HG02870 (cell line): Measurements from ENCODE around the gene RBM33.
A peak's percentile ranks its signal among the peaks of the same experiment; 100 is the strongest.

Experiments used
- ATAC-seq: cut with Tn5 transposase; IDR thresholded peaks from one replicate; pipeline ENCODE4 v1.9.1; 2021; ENCODE audit warnings: mild to moderate bottlenecking, moderate library complexity; ENCODE audit not compliant: unreplicated experiment

Gene RBM33

GRCh38 chr7:155717010-155717744, 72.7 kb downstream of the RBM33 start:
- no peak for ATAC-seq

DNA sequence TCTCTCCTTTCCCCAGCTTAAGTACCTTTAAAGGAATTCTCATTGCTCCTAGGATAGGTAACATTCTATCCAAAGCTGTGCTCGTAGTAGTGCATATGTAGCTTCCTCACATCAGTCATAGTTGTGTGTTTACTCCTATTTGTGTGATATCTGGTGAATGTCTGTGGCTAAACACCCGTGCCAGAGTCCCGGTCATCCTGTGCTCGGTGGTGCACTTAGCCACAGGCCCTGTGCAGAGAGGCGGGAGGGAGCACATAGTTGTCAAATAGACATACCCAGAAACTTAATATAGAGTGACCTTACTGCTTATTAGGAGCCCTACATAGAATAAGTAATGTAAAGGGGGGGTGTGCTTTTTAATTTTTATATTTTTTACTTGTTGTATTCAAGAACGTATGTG, 76.6 kb downstream of the RBM33 start:
- ATAC-seq, result no peak

- ATAC-seq, result peak; percentile 44
These were observed 77.7 kb downstream of the RBM33 start for GRCh38 chr7:155722118-155722517.

- no peak for ATAC-seq
These were observed 78.5 kb downstream of the RBM33 start for GRCh38 chr7:155722936-155723335.

- peak; percentile 51 for ATAC-seq
These were observed 80.0 kb downstream of the RBM33 start for GRCh38 chr7:155724327-155725005.

GRCh38 chr7:155725006-155725355, 80.5 kb downstream of the RBM33 start:
- ATAC-seq, result no peak

GRCh38 chr7:155727616-155728015, 83.2 kb downstream of the RBM33 start:
- ATAC-seq, result no peak

- ATAC-seq, result no peak
These were observed 83.7 kb downstream of the RBM33 start for GRCh38 chr7:155728116-155728515.

GRCh38 chr7:155729847-155730246, 85.4 kb downstream of the RBM33 start:
- no peak for ATAC-seq

- ATAC-seq, result no peak
These were observed 86.9 kb downstream of the RBM33 start for GRCh38 chr7:155731380-155731779.

GRCh38 chr7:155731871-155732270, 87.4 kb downstream of the RBM33 start:
- no peak for ATAC-seq

DNA sequence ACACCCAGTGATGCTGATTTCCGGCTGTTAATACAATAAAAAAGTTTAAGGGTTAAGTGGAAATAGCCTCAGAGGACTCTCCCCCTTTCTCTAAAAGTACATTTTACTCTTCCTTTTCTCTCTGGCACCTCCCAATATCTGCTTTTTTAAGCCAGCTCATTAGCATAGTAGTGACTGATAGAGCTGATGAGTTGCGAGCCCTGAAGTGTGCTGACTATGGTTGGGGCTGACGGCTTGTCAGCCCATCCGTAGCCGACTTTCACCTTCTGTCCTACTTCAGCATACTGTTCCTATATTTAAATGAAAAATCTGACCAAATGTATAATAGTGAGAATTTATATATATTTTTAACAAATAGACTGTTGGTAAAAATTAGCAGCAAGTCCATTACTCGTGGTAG, 87.8 kb downstream of the RBM33 start:
- ATAC-seq, result no peak

- ATAC-seq, result no peak
These were observed 89.4 kb downstream of the RBM33 start for GRCh38 chr7:155733582-155734444.

DNA sequence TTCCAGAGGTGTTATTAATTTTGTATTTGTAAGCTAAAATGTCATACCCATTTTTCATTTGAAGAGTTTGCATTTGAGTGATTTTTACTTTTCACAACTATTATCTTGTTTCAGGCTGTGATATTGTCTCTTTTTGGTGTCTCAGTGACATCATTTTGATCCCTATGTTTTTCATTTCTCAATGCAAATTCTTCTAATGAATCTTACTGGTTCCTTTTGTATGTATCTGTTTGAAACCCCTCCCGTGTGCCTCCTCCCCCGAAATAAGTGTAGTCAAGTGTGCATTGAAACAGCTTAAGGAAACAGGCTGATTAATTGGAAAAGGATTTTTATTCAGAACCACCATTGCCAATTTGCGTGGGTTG, 90.0 kb downstream of the RBM33 start:
- ATAC-seq, result no peak

GRCh38 chr7:155735442-155736115, 91.1 kb downstream of the RBM33 start:
- ATAC-seq, result no peak

DNA sequence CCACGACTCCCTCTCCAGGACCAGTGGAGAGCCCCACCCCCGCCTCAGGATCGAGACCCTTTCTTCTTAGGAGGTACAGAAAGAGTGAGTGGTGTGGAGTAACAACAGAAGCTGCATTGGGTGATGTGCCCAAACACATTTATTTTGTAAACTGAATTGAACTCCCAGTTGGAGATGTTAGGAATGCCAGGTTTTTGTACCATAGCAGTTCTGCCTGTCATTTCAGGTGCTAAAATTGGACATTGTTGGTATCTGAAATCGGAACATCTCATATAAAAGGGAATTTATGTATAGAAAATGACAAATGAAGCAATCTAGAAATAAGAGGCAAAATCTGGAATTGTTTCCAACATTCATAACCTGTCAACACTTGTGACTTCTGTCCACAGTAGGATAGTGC, 93.1 kb downstream of the RBM33 start:
- no peak for ATAC-seq

DNA sequence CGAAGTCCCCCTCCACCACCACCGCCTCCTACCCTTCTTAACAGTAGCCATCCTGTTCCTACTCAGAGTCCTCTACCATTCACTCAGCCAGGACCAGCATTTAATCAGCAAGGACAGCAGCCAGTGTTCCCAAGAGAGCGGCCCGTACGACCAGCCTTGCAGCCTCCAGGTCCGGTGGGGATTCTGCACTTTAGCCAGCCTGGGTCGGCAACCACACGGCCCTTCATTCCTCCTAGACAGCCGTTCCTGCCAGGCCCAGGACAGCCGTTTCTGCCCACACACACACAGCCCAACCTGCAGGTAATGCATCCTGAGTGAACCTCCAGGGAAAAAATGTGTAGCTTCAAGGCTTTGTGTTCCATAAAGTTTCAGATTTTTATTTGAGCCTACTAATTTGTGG, 93.6 kb downstream of the RBM33 start:
- ATAC-seq, result no peak

DNA sequence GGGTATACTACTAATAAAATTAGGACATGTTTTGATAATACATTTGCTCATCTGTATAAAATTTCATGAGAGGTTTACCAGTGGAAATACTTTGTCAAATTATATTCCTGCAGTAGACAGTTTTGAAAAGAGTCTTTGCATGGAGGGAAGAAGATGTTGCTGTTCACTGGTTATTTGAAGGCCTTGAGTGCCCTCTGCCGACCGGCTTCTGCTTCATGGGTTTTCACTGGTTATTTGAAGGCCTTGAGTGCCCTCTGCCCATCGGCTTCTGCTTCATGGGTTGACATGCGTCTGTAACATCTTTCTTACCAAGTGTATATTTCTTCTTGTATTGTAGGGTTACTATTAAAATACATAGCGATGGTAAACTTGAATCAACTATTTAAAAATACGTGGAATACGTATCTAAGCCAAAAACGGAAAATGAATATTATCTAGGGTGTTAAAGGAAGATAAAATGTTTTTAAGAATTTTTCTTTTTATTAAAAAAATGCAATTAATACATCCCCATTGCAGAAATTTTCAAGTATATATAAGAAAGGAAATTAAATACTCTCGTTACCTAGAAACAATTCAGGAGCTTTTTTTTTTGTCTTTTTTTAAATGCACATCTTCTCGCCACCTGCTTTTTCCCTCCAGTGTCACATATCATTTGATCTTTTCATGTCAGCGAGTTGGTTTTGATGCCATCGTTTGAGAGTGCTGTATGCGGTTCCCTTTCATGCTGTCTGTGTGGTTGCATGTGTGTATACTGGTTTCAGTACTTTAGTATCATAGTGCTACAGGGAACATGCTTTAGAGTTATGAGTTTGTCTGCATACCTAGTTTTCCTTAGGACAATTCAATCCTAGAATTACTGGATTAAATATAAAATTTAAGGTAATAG, 94.4 kb downstream of the RBM33 start:
- ATAC-seq, result no peak

DNA sequence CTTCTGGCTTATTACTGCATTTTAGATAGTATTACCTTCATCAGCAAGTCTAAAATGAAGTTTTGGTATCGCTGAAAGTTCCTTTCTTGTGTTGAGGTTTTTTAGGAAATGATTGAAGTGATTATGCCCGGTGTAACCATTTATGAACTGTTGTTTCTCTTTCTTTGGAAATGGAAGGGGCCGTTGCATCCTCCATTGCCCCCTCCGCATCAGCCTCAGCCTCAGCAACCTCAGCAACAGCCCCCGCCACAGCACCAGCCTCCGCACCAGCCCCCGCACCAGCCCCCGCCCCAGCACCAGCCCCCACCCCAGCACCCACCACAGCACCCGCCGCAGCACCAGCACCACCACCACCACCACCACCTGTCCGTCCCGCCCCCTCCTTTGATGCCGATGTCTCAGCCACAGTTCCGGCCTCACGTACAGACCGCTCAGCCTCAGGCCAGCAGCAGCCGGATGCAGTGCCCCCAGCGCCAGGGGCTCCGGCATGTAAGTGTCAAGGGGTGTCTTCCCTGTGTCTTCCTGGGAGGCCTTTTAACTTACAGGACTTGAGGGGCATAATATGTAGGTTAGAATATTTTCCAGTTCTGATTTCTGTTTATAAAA, 95.2 kb downstream of the RBM33 start:
- no peak for ATAC-seq

- peak; percentile 51 for ATAC-seq
These were observed 96.6 kb downstream of the RBM33 start for GRCh38 chr7:155741082-155741481.
